Activated naive CD8-positive, alpha-beta T cell treated with anti-CD3 and anti-CD28 coated beads for 36 hours (primary cell): ENCODE measurements around the gene CIAPIN1. TPM values are rescaled to one million over a fixed set of nuclear protein-coding genes. Genes with fewer than 3 reads are reported as not detected.

Experiments used
- total RNA-seq, 2 experiments: library from RNA; stranded (reverse); gene quantifications; one replicate each; pipeline ENCODE4 v1.2.3, GENCODE V29; 2021

The CIAPIN1 gene
- total RNA-seq, 2 experiments from 2014 or later, result 71.3 to 73.6 TPM

Other genes starting within 250 kb of the CIAPIN1 start
- gene ARL2BP, start 202.1 kb downstream of the CIAPIN1 start, total RNA-seq, result 10 to 100 TPM; 16.2 to 17.1 TPM
- gene PLLP, start 162.7 kb downstream of the CIAPIN1 start, total RNA-seq, result under 1 TPM; 0.34 to 0.54 TPM
- gene CCL22, start 88.6 kb downstream of the CIAPIN1 start, total RNA-seq, result 10 to 100 TPM; 12.4 to 12.7 TPM
- under 1 TPM in 1 of 2 experiments, not detected in 1; 0.14 TPM for gene CX3CL1, start 74.9 kb downstream of the CIAPIN1 start, total RNA-seq
- not detected for gene CCL17, start 42.6 kb downstream of the CIAPIN1 start, total RNA-seq
- gene COQ9, start 94 bp upstream of the CIAPIN1 start, total RNA-seq, result 10 to 100 TPM; 46.3 to 49.6 TPM
- 10 to 100 TPM; 72.1 to 76.2 TPM for gene POLR2C, start 15.3 kb upstream of the CIAPIN1 start, total RNA-seq
- 1 to 10 TPM; 4.5 to 4.8 TPM for gene DOK4, start 39.1 kb upstream of the CIAPIN1 start, total RNA-seq
- 10 to 100 TPM in 1 of 2 experiments, 1 to 10 TPM in 1; 8.7 to 10.2 TPM for gene CCDC102A, start 89.2 kb upstream of the CIAPIN1 start, total RNA-seq
- gene ADGRG5, start 95.3 kb upstream of the CIAPIN1 start, total RNA-seq, result 1 to 10 TPM; 1.3 to 1.4 TPM
- 1 to 10 TPM; 2.8 to 3.0 TPM for gene ADGRG1, start 181.2 kb upstream of the CIAPIN1 start, total RNA-seq
- not detected for gene ADGRG3, start 220.9 kb upstream of the CIAPIN1 start, total RNA-seq
- not detected for gene DRC7, start 247.4 kb upstream of the CIAPIN1 start, total RNA-seq